Psoas muscle (tissue), 8 donors: ENCODE data around the gene SH3GLB2. TPM values are rescaled to one million over a fixed set of nuclear protein-coding genes. Genes with fewer than 3 reads are reported as not detected.
"Not testable (repeated sequence)": the region's sequence is repeated elsewhere in the genome, so short reads cannot be mapped to it uniquely, and the experiment has no call there.

ENCODE experiments used
- ATAC-seq, 4 donors: fragments of 200-7000 bp; cut with Tn5 transposase; one replicate each; pipeline ENCODE4 v1.9.1; 2020; ENCODE audit warnings: moderate library complexity in 3 of 4, mild to moderate bottlenecking in 2 of 4
- DNase-seq, 2 donors: peaks; one replicate each; pipeline ENCODE4 v3.0.0-alpha.2; 2020
- H3K27ac ChIP-seq: fragments of 200-600 bp; one replicate; pipeline ENCODE4 v1.8.0; 2022
- H3K27me3 ChIP-seq, 3 donors: fragments of 200-600 bp in 1 of 3; one replicate each; pipeline versions ENCODE4 v1.6.1 to v1.8.0; 2013 to 2022; ENCODE audit warnings: low read length in 2 of 3, mild to moderate bottlenecking in 2 of 3, moderate library complexity in 1 of 3; ENCODE audit not compliant: insufficient read depth in 3 of 3
- H3K36me3 ChIP-seq, 2 donors: fragments of 200-600 bp in 1 of 2; one replicate each; pipeline versions ENCODE4 v1.6.1 to v1.8.0; 2013 to 2022; ENCODE audit warnings: low read depth in 1 of 2, mild to moderate bottlenecking in 1 of 2, moderate library complexity in 1 of 2; ENCODE audit not compliant: insufficient read depth in 1 of 2
- H3K4me1 ChIP-seq: fragments of 200-600 bp; one replicate; pipeline ENCODE4 v1.8.0; 2022
- H3K4me3 ChIP-seq: fragments of 200-600 bp; one replicate; pipeline ENCODE4 v1.8.0; 2022; ENCODE audit warnings: mild to moderate bottlenecking
- H3K9me3 ChIP-seq: fragments of 200-600 bp; one replicate; pipeline ENCODE4 v1.8.0; 2022
- WGBS, 3 donors: extraction: QIAGEN DNeasy Blood & Tissue Kit; methylation state at CpG; one replicate each; pipeline versions ENCODE4 v1.1.6 to v1.1.7; 2013; 5-methylcytosine and 5-hydroxymethylcytosine counted together
- intact Hi-C, 2 donors: fragments of 100-400 bp; cut with DNase I; formaldehyde crosslinking; loops; one replicate each; pipeline versions ENCODE4 v1.11.0 to v1.14.2; 2022
- polyA plus RNA-seq, 3 donors: library from polyadenylated mRNA; stranded (reverse); fragments of 200-250 nt; gene quantifications; one replicate each; pipeline ENCODE4 v1.2.3, GENCODE V29; 2013
- total RNA-seq, 4 donors: library from RNA; stranded (reverse); fragmentation: NEBNext Ultra II Directional in 2 of 4; extraction: Animal tissue kit (Norgen Biotek cat#: 25700) in 2 of 4; gene quantifications; one replicate each; pipeline versions ENCODE4 v1.2.1 to v1.2.4, GENCODE V29; 2021 to 2023
- TF ChIP-seq, protein P1 (sequence below): fragments of 200-600 bp; IDR thresholded peaks from one replicate; pipeline ENCODE4 v1.8.0; 2022; ENCODE audit warnings: antibody characterized with exemption
- donor health status: healthy with polysubstance abuse.
- donor health status: DM: no; HTN: no; CAD: no; lungs with moderate emphysema.
- donor health status: Bipolar disorder and iron deficiency.
- donor health status: healthy.
- donor health status: DM: yes; HTN: yes; CAD: no.
- donor health status: DM: no; HTN: no; CAD: no.
- donor health status: DM: no; HTN: no; CAD: no.
- donor health status: DM: yes; HTN: yes; CAD: no.

The SH3GLB2 gene
- total and polyA plus RNA-seq, 7 donors, result 22.2 to 56.8 (median 33.8) TPM

DNA sequence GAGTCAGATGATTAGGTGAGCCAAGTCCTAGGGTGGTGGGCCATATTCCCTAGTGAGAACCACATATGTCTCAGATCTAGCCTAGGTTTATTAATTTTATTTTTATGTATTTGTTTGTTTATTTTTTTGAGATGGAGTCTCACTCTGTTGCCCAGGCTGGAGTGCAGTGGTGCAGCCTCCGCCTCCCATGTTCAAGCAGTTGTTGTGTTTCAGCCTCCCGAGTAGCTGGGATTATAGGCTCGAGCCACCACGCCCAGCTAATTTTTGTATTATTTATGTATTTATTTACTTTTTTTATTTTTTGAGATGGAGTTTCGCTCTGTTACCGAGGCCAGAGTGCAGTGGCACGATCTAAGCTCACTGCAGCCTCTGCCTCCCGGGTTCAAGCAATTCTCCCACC, 44.6 kb downstream of the SH3GLB2 start:
- H3K9me3 ChIP-seq, result no peaks in the 10 kb centered on the region
- no peaks in the 10 kb centered on the region for H3K27me3 ChIP-seq
- intact Hi-C loops, result loop anchor here in 1 of 2 donors (10.0 kb wide), 1 partner anchor 399 kb away; no protein-coding TSS in a partner anchor
- H3K4me1 ChIP-seq, result peaks cover 14% of the 10 kb centered on the region
- DNase-seq (no peak), ATAC-seq (no peak)
- no peak overlapping the region for H3K4me3 ChIP-seq
- H3K36me3 ChIP-seq, result peaks cover 27 to 94% of the 10 kb centered on the region in 2 donors
- TF ChIP-seq, protein P1, sequence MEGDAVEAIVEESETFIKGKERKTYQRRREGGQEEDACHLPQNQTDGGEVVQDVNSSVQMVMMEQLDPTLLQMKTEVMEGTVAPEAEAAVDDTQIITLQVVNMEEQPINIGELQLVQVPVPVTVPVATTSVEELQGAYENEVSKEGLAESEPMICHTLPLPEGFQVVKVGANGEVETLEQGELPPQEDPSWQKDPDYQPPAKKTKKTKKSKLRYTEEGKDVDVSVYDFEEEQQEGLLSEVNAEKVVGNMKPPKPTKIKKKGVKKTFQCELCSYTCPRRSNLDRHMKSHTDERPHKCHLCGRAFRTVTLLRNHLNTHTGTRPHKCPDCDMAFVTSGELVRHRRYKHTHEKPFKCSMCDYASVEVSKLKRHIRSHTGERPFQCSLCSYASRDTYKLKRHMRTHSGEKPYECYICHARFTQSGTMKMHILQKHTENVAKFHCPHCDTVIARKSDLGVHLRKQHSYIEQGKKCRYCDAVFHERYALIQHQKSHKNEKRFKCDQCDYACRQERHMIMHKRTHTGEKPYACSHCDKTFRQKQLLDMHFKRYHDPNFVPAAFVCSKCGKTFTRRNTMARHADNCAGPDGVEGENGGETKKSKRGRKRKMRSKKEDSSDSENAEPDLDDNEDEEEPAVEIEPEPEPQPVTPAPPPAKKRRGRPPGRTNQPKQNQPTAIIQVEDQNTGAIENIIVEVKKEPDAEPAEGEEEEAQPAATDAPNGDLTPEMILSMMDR, result no peak
- H3K27ac ChIP-seq, result no peak overlapping the region
- WGBS, 3 donors, result 91 to 97% (median 97%) methylated on average over 8 of the region's 8 CpGs

- Histone ChIP-seq H3K9me3 (no peaks in the 10 kb centered on the region), H3K4me3 (no peak overlapping the region), H3K36me3 (peaks cover 15 to 98% of the 10 kb centered on the region in 2 donors), H3K4me1 (no peaks in the 10 kb centered on the region), H3K27ac (no peak overlapping the region), H3K27me3 (no peaks in the 10 kb centered on the region)
- WGBS, 3 donors, result 87 to 97% (median 89%) methylated on average over 3 of the region's 3 CpGs
- TF ChIP-seq, protein P1, result no peak
- intact Hi-C loops, result no loop called here
- ATAC-seq, result no peak
- no peak for DNase-seq
These were observed 49.0 kb downstream of the SH3GLB2 start for GRCh38 chr9:128979111-128979510.

- TF ChIP-seq, protein P1, result no peak
- intact Hi-C loops, result no loop called here
- Histone ChIP-seq H3K27me3 (no peaks in the 10 kb centered on the region), H3K4me1 (no peaks in the 10 kb centered on the region), H3K27ac (no peak overlapping the region), H3K36me3 (peaks cover 17 to 100% of the 10 kb centered on the region in 2 donors), H3K9me3 (no peaks in the 10 kb centered on the region), H3K4me3 (no peak overlapping the region)
- no peak for ATAC-seq
- WGBS, 3 donors, result 80 to 83% (median 83%) methylated on average over 4 of the region's 4 CpGs
- DNase-seq, result no peak
These were observed 55.2 kb downstream of the SH3GLB2 start for GRCh38 chr9:128972956-128973355.

DNA sequence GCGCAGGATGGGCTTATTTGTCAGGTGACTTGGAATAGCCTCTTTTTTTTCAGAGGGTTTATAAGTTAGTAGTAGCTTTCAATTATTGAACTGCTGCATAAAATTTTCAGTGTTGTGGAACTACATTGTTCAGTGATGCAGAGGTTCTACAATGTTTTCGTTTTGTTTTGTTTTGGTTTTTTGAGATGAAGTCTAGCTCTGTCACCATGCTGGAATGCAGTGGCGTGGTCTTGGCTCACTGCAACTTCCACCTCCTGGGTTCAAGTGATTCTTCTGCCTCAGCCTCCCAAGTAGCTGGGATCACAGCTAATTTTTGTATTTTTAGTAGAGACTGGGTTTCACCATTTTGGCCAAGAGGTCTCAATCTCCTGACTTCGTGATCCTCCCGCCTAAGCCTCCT, 58.6 kb downstream of the SH3GLB2 start:
- 96 to 98% (median 97%) methylated on average over 5 of the region's 5 CpGs for WGBS, 3 donors
- H3K4me3 ChIP-seq, result no peak overlapping the region
- ATAC-seq (no peak), DNase-seq (no peak)
- no peaks in the 10 kb centered on the region for H3K9me3 ChIP-seq
- peaks cover 20 to 81% of the 10 kb centered on the region in 2 donors for H3K36me3 ChIP-seq
- TF ChIP-seq, protein P1, result no peak
- no peaks in the 10 kb centered on the region for H3K4me1 ChIP-seq
- intact Hi-C loops, result loop anchor here in 1 of 2 donors (10.0 kb wide), 1 partner anchor 385 kb away; no protein-coding TSS in a partner anchor
- H3K27me3 ChIP-seq, result no peaks in the 10 kb centered on the region
- H3K27ac ChIP-seq, result no peak overlapping the region

DNA sequence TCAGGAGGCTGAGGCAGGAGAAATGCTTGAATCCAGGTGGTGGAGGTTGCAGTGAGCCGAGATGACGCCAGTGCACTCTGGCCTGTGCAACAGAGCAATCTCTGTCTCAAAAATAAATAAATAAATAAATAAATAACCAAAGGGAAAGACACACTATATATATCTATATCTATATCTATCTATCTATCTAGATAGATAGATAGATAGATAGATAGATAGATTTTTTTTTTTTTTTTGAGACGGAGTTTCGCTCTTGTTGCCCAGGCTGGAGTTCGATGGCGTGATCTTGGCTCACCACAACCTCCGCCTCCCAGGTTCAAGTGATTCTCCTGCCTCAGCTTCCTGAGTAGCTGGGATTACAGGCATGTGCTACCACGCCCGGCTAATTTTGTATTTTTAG, 66.7 kb downstream of the SH3GLB2 start:
- not testable (repeated sequence) for H3K27ac ChIP-seq, H3K4me1 ChIP-seq, ATAC-seq, H3K4me3 ChIP-seq, H3K27me3 ChIP-seq, H3K9me3 ChIP-seq, DNase-seq
- peaks cover 6 to 86% of the 10 kb centered on the region in 2 donors for H3K36me3 ChIP-seq
- intact Hi-C loops, result loop anchor here in 1 of 2 donors (10.0 kb wide), 1 partner anchor 377 kb away; no protein-coding TSS in a partner anchor
- 93 to 96% (median 94%) methylated on average over 7 to 9 of the region's 9 CpGs for WGBS, 3 donors

Other genes with a start within 250 kb of the SH3GLB2 start
- gene TBC1D13, start 241.1 kb downstream of the SH3GLB2 start, total RNA-seq, result 10 to 100 TPM; 14.4 to 17.5 (median 15.8) TPM
- 10 to 100 TPM; 11.8 to 25.1 (median 15.3) TPM for gene TBC1D13, start 241.1 kb downstream of the SH3GLB2 start, polyA plus RNA-seq
- gene ENDOG, start 209.8 kb downstream of the SH3GLB2 start, total RNA-seq, result 100 to 1,000 TPM in 1 of 4 donors, 10 to 100 TPM in 3; 81.6 to 109 (median 90.0) TPM
- gene ENDOG, start 209.8 kb downstream of the SH3GLB2 start, polyA plus RNA-seq, result 100 to 1,000 TPM in 1 of 3 donors, 10 to 100 TPM in 2; 56.0 to 116 (median 84.9) TPM
- 10 to 100 TPM; 13.3 to 33.0 (median 20.6) TPM for gene SPOUT1, start 198.5 kb downstream of the SH3GLB2 start, total RNA-seq
- gene SPOUT1, start 198.5 kb downstream of the SH3GLB2 start, polyA plus RNA-seq, result 10 to 100 TPM in 2 of 3 donors, 1 to 10 TPM in 1; 9.5 to 18.3 (median 13.3) TPM
- gene KYAT1, start 146.4 kb downstream of the SH3GLB2 start, total RNA-seq, result 1 to 10 TPM; 6.4 to 8.9 (median 7.1) TPM
- 10 to 100 TPM in 1 of 3 donors, 1 to 10 TPM in 2; 7.2 to 12.0 (median 7.9) TPM for gene KYAT1, start 146.4 kb downstream of the SH3GLB2 start, polyA plus RNA-seq
- 10 to 100 TPM; 12.2 to 22.4 (median 18.3) TPM for gene LRRC8A, start 146.2 kb downstream of the SH3GLB2 start, total RNA-seq
- gene LRRC8A, start 146.2 kb downstream of the SH3GLB2 start, polyA plus RNA-seq, result 10 to 100 TPM; 11.6 to 71.5 (median 16.4) TPM
- gene PHYHD1, start 107.3 kb downstream of the SH3GLB2 start, total RNA-seq, result 10 to 100 TPM; 11.0 to 36.6 (median 29.9) TPM
- 10 to 100 TPM; 16.7 to 45.0 (median 20.0) TPM for gene PHYHD1, start 107.3 kb downstream of the SH3GLB2 start, polyA plus RNA-seq
- gene DOLK, start 80.7 kb downstream of the SH3GLB2 start, total RNA-seq, result 1 to 10 TPM; 4.5 to 9.0 (median 6.5) TPM
- 10 to 100 TPM in 2 of 3 donors, 1 to 10 TPM in 1; 6.2 to 14.0 (median 12.2) TPM for gene DOLK, start 80.7 kb downstream of the SH3GLB2 start, polyA plus RNA-seq
- 10 to 100 TPM; 17.2 to 25.9 (median 25.4) TPM for gene NUP188, start 80.6 kb downstream of the SH3GLB2 start, total RNA-seq
- gene NUP188, start 80.6 kb downstream of the SH3GLB2 start, polyA plus RNA-seq, result 10 to 100 TPM in 2 of 3 donors, 1 to 10 TPM in 1; 9.8 to 28.1 (median 18.6) TPM
- 10 to 100 TPM in 3 of 4 donors, 1 to 10 TPM in 1; 8.4 to 17.8 (median 14.8) TPM for gene MIGA2, start 8.3 kb upstream of the SH3GLB2 start, total RNA-seq
- gene MIGA2, start 8.3 kb upstream of the SH3GLB2 start, polyA plus RNA-seq, result 10 to 100 TPM; 12.7 to 18.1 (median 13.7) TPM
- gene DOLPP1, start 52.8 kb upstream of the SH3GLB2 start, total RNA-seq, result 1 to 10 TPM; 2.1 to 4.7 (median 4.2) TPM
- 1 to 10 TPM; 2.3 to 5.2 (median 4.7) TPM for gene DOLPP1, start 52.8 kb upstream of the SH3GLB2 start, polyA plus RNA-seq
- gene CRAT, start 82.5 kb upstream of the SH3GLB2 start, total RNA-seq, result 100 to 1,000 TPM; 123 to 229 (median 164) TPM
- gene CRAT, start 82.5 kb upstream of the SH3GLB2 start, polyA plus RNA-seq, result 100 to 1,000 TPM in 2 of 3 donors, 10 to 100 TPM in 1; 88.7 to 106 (median 100) TPM
- 100 to 1,000 TPM in 2 of 4 donors, 10 to 100 TPM in 2; 95.1 to 110 (median 102) TPM for gene PTPA, start 83.1 kb upstream of the SH3GLB2 start, total RNA-seq
- 100 to 1,000 TPM in 1 of 3 donors, 10 to 100 TPM in 2; 54.1 to 109 (median 83.1) TPM for gene PTPA, start 83.1 kb upstream of the SH3GLB2 start, polyA plus RNA-seq
- gene IER5L, start 149.9 kb upstream of the SH3GLB2 start, total RNA-seq, result 1 to 10 TPM; 1.7 to 4.5 (median 3.4) TPM
- 1 to 10 TPM; 1.4 to 8.3 (median 3.0) TPM for gene IER5L, start 149.9 kb upstream of the SH3GLB2 start, polyA plus RNA-seq